Activated T-cell treated with anti-CD3 and anti-CD28 coated beads for 1 hour (primary cell): ENCODE measurements around the gene PRR33.

Experiments
- DNase-seq: peaks from one replicate; pipeline ENCODE4 v3.0.0-alpha.2; 2020; ENCODE audit warnings: low read depth

PRR33 gene

DNA sequence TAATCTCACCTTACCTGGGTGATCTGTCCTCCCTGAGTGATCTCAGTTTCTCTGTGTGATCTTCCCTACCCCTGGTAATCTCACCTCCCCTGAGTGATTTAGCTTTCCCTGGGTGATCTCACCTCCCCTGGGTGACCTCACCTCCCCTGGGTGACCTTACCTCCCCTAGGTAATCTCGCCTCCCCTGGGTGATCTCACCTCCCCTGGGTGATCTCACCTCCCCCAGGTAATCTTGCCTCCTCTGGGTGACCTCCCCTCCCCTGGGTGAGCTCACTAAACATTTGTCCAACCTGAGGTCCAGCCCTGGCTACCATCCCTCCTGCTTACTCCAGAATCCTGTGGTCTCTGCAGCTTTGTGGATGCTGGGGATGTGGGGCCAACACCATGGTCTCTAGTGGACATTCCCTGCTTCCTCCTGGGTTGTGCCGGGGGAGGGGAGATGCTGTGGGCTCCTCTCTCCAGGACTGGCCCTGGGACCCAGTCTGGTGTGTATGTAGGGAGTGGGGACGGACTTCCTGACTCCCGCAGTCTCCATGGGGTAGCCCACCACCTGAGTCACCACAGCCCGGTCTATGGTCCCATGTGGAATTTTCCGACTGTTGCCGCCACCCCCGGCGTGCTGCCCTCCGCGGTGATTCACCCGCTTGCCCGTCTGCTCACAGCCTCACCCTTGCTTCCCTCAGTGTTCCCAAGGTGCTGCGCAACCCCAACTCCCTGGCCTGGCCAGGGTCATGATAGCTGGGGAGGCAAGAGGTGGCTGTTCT, 28.9 kb downstream of the PRR33 start:
- DNase-seq: no peak

DNA sequence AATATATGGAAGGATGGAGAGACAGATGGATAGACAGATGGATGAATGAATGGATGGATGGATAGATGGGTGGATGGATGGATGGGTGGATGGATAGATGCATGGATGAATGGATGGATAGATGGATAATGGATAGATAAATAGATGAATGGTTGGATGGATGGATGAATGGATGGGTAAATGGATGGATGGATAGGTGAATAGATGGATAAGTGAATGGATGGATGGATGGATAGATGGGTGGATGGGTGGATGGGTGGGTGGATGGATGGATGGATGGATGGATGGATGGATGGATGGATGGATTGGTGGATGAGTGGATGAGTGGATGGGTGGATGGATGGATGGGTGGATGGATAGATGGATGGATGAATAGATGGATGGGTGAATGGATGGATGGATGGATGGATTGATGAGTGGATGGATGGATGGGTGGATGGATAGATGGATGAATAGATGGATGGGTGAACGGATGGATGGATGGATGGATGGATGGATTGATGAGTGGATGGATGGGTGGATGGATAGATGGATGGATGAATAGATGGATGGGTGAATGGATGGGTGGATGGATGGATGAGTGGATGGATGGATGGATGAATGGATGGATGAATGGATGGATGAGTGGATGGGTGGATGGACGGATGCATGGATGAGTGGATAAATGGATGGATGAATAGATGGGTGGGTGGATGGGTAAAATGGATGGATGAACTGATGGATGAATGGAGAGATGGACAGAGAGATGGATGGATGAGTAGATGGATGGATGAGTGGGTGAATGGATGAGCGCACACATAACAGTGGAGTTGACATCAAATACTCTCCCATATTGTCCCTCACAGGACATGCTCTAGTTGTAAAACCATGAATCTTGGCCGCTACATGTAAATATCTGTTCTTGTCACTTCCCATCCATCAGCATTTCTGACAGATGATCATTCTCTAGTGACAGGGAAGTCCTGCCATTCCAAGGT, 30.0 kb downstream of the PRR33 start:
- no peak for DNase-seq

DNA sequence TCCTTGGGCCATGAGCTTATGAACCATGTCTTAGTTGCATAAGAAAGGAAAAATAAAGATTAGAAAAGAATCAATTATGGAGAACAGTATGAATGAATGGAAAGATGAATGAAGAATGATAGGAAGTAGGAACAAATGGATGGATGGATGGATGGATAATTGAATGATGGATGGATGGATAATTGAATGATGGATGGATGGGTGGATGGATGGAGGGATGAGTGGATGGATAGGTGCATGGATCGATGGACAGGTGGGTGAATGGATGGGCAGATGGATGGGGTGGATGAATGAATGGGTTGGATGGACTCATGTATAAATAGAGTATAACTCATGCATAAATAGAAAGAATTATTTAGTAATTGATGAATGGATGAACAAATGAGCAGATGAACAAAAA, 31.6 kb downstream of the PRR33 start:
- no peak for DNase-seq

DNA sequence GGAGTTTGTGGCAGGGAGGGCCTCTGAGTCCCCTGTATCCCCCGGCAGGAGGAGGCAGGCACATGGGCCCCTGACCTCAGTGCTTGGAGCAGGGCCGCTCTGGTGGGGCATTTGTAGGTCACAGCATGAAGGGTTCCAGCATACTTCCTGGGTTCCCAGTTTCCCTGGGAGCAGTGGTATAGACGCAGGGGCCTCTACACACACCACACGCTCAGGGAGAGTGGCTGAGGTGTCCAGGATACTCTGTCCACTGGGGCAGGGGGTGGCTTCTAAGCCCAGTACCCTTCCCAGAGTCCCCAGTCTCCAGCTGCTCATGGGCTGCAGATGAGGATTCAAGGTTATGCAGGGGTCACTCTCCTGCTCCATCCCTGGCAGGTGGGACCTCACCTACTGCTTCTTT, 32.7 kb downstream of the PRR33 start:
- no peak for DNase-seq

DNA sequence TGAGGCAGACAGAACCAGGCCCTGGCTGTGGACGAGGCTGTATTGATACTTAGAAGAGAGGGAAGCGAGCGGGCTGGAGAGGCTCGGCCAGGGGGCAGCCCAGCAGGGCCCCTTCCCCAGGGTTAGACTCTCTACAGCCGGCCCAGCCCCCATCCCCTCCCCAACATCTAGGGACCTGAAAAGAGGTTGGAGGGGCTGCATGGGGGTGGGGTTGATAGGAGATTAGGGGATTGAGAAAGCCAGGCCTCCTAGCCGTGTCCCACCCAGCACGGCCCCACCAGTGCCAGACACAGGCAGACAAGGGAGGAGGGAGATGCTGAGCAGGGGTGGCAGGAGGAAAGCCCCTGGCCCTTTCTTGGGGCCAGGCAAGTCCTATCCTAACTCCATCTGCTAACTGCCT, 33.1 kb downstream of the PRR33 start:
- no peak for DNase-seq

DNA sequence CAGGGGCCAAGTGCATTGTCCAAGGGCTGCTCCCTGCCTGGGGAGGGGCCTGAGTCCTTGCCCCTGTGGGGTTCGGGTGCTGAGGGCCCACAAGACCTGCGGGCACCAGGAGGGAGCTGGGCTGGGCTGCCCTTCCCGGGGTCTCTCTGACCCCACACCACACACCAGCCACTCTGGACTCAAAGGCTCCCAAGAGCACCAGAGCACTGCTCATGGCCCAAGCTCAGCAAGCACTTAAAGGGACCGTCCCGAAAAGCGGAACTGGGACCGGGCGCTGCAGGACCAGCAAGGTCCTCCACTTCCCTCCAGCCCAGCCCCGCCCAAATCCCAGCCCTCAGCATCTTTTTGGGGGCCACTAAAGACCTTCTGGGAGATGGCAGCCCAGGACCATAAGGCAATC, 33.5 kb downstream of the PRR33 start:
- no peak for DNase-seq

DNA sequence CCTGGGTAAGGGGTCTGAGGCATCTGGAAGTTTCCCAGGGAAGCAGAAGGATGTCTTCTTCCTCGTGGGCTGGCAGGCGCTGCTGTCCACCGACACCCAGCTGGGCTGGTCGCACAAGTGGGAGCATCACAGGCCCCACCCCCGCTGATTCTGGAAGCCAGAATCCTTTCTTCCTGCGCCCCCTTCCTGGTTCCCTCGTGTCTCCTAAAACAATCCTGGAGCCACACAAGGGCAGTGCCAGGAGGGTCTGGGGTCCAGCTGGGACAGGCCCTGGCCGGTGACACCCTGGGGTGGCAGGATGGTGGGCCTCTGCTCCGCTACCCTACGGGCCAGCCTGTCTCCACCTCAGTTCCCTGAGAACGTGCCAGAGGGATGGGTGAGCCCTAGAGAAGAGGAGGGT, 34.6 kb downstream of the PRR33 start:
- no peak for DNase-seq

DNA sequence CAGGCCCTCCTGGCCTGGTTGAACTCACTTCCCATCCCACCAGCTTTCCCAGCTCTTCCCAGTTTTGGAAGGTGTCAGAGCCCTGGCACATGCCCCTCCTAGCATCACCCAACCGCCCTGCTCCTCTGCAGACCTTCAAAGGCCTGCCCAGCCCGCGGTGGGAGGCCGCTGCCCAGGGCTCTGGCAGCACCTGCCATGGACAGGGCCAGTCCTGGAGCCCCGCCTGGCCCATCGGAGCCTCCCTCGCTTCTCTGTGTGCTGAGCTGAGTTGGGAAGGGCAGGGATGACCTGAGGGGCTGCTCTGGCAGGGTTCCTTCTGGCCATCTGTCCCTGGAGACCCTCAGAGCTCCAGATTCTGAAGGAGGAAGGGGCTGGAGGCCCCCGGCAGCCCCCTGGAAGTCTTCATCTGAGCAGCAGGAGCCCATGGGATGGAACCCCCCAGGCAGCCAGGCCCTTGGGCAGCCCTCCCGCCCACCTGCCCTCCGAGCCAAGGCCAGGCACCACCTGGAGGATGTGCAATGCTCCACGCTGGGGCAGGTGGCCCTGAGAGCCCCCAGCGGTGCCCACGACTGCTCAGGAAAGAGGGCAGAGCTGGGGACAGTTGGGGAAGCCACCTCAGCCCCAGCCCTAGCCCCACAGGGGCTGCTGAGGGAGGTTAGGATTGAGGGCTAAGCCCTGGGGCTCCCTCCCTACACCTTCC, 35.2 kb downstream of the PRR33 start:
- DNase-seq: no peak

DNA sequence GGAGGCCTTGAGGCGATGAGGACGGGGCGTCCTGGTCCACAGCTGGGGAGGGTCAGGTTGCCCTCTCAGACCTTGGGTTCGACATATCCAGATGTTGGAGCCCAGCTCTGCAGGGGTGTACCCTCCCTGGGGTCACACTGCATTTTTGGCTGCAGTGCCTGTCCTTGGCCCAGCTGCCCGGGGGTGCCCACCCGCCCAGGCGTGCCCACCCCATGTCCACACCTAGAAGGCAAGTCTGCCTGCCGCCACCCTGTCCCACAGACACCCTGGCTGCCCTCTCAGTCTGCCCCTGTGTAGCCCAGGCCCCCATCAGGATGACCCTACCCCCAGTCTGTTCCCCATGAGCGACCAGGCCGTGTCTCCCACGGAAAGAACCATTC, 35.8 kb downstream of the PRR33 start:
- no peak for DNase-seq

DNA sequence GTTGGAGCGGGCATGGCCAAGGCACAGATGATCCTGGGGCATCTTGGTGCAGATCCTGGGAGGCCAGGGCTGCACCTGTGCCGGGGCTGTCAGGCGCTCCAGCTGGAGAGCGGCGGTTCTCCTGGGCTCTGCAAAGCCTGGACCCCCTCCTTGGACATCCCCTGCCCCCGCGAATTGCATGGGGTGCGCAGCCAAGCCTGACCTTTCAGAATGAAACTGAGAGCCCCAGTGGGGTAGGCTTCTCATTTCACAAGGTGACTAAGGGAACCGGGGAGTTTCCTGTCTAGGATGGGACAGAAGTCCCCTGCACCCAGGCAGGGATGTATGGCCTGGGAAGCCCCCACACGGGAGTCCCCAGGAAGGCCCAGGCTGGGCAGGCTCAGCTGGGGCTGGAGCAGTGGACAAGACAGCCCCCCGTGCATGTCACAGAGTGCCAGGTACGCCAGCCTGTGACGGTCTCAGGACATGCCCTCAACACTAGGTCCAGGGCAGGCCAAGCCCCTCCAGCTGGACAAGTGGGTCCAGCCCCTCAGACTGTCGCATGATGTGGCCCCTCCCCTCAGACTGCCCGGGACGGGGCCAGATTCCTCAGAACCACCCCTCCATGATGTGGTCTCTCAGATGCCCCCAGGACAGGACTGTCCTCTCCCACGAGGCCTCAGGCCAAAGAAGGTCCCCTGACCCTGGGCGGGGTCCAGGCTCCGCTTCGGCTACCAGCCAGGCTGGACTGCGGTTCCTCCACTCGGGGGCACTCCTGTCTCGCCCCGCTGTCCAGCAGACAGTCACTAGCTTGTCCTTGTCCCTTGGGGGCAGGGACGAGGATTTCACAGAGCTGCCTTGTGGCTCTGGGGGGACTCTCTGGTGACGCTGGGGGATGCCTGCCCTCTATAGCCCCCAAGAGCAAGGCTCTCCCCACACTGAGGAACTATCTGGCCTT, 36.5 kb downstream of the PRR33 start:
- DNase-seq: no peak

DNA sequence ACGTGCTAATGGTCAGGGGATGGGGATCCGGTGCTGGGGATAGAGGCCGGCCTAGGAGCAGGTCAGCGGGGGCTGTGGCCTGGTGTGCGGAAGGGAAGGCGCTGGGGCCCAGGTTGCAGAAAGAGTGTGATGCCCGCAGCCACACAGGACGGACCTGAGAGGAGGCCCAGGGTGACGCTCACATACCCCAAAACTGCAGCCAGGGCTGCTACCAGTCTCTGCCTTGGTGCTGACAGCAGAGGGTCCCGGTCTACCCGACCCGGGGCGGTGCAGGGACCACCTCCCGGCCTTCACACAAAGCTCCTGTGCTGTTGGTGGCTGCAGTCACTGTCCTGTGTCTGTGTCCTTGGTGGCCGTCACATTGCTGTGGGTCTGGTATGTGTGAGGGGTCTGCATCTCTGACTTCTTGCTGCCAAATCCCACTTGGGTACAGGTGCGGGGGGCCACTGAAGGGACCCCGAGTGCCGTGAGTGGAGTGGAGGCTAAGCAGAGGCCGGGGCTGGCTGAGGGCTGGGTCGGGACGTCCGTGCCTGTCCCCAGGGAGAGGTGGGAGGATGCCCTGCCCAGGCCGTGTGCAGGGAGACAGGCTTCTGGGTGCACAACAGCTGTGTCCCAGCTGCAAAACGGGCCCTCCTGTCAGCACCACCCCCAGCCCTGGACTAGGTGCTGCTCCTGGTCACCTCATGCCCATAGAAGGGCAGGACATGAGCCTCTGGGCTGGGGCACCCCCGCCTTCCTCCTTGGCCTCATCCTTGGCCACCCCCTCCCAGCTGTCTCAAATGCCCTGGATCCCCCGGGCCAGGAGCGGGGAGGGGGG, 37.4 kb downstream of the PRR33 start:
- no peak for DNase-seq

DNA sequence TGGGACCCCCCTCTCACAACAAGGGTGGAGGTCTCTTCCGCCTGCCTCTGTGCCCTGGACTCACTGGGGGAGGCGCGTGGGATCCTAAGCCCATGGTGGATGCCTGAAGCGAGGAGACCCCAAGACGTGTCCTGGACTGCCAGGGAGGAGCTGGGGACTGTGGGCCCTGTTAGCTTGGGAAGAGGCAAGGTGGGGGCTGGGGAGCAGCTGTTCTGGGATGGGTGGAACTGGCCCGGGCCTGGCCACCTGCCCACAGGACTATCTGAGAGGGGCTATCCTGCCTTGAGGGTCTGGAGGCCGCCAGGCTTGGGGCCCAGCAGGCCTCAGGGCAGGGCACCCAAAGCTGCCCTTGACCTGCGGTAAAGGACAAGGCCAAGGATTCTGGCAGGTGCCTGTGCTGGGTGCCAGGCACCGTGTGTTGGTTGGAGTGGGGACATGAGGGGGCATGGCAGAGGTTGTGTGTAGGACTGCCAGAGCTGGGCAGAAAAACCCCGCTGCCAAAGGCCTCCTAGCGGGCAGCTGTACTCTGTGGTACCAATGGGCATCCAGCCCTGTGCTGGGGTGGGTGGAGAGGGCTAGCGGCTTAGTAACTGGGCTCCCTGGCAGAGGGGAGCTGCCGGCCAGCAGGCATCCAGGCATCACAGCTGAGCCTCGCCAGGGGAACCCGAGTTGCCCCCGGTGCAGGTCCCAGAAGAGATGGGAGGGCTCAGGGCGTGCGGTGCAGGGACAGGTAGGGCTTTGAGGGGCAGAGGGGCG, 38.1 kb downstream of the PRR33 start:
- DNase-seq: no peak

DNA sequence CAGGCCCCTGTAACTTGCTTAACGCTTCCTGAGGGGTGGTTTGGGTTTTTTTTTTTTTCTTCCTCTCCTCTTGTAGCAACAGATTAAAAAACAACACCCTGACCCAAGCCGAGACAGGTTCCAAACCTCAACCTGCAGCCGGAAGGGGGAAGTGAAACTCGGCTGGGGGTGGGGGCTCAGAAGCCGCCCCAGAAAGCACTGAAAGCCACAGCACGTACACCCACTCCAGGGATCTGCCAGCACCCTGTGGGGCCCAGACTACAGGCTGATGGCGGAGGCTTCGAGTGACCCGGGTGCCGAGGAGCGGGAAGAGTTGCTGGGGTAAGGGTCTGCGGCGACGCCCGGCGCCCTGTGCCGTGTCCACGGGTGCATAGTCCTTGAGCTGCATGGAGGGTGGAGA, 38.8 kb downstream of the PRR33 start, which contains the start of gene LSP1:
Gene LSP1 (plus strand): TSS at position 208 of the 400 bp plus-strand sequence. CDS start 61 bp downstream, at position 269.
- peak; percentile 62 for DNase-seq

DNA sequence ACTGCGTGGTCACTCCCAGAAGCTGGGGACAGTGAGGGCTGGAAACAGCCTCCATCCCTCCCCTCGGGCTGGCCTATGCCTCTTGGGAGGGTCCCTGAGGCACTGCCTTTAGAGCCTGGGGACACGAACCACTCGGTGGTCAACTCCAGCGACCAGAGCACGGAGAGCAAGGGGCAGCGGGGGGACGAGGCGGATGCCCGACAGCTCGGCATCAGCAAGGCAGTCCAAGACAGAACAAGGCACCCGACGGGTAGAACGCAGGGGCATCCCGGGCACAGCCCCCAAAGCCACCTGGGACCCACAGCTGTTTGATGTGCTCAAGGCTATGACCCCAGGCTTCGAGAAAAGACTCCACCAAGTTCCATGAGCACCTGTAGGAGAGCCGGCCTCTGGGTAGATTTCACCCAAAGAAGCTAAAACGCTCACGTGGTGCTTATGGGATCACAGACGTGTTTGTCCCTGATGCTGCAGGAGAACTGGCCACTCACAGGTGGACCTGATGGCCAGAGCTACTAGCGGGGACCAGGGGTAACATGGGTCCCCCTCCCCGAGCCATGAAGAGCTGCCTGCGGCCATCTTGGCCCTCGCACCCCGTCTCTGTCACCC, 39.3 kb downstream of the PRR33 start:
- no peak for DNase-seq

DNA sequence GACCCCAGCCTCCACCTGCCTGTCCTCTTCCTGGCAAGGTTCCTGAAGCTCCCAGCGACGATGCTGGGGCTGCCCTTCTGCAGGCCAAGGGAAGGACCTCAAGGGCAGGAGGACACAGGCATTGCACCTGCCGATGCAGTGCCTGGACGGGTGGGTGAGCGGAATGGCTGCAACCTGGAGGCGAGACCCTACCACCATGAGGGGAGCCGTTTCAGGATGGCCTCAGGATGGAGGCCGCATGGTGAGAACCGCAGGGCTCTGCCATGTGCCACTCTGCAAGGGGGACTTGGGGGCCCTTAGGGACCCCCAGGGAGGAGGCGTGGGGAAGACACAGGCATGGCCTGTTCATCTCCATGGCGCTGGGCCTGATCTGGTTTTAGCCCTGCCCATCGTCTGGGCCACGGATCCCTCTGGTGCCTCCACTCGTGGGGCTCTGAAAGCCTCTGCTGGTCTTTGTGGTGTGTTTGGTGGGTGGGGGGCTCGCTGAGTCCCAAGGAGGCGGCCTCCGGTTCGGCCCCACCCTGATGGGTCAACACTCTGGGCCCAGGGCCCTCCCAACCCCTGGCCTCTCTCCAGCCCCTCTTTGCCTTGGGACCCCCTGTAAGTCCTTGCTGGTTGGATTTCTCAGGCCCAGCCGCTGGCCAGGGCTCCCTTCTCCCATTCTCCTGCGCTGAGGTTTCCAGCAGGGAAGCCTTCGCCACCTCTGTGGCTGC, 40.1 kb downstream of the PRR33 start:
- no peak for DNase-seq

DNA sequence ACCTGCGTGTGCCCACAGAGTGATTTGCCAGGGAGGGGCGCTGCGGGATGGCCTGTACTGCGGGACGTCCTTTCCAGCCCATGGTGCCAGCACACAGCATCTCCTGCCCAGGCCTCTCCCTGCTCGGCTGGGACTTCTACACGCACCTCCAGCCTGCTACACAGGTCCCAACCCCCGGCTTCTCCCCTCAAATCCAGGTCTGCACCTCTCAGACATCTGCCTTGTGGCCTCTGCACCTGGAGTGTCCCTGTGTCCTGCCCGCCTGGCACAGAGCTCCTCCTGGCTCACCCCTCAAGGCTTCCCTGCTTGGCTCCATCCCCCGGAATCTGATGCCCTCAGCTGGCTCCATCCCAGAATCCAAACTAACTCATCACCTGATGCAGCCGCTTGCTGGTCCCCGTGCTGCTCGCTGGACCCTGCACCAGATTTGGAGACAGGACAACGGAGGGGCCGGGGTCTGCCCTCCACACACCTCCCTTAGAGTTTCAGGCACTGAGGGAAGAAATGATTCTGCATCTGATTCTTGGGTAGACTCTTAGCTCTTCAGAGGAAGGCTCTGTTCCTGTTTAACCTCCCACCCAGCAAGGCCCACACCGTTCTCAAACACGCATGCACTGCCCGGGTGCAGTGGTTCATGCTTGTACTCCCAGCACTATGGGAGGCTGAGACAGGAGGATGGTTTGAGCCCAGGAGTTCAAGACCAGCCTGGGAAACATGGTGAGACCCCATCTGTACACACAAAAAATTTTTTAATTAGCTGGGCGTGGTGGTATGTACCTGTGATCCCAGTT, 42.9 kb downstream of the PRR33 start:
- no peak for DNase-seq

DNA sequence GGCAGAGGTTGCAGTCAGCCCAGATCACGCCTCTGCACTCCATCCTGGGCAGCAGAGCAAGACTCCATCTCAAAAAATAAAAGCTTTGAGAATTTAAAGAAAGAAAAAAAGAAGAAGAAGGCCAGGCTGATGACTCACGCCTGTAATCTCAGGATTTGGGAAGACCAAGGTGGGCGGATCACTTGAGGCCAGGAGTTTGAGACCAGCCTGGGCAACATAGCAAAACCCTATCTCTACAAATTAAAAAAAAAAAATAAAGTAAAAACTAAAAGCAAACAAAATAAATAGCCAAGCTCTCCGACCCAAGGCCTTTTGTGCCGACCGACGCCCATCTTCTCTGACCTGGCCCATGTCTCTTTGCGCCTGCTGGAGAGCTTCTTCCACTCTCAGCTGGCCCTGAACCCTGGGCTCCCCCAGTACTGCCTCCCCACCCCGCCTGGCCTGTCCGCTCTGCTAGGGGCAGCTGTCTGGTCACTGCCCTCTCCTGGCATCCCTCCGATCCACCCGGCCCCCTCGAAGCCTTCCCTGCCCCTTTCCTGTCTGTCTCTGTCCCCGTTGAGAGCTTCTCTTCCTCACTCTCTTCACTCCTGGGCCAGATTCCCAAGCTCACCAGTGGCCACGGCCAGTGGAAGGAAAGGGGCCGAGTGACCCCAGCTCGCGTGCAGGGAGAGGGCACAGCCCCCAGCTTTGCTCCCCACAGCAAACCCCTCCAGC, 43.6 kb downstream of the PRR33 start:
- DNase-seq: no peak
